GM12878 (cell line): ENCODE measurements around the gene GPRC5B.

Experiments used
- ATF3 ChIP-seq: IDR thresholded peaks from 2 replicates; pipeline ENCODE4 v1.6.1; 2011; ENCODE audit warnings: low read depth, mild to moderate bottlenecking, low read length, moderate library complexity, borderline replicate concordance; ENCODE audit errors: extremely low read depth
- BCLAF1 ChIP-seq: fragments of 450-650 bp; IDR thresholded peaks from 2 replicates; pipeline ENCODE4 v1.6.1; 2017; ENCODE audit warnings: antibody characterized with exemption, mild to moderate bottlenecking, moderate library complexity
- CTCF ChIP-seq, 3 experiments: IDR thresholded peaks in 2 of 3; conservative IDR thresholded peaks in 1 of 3; 2 replicates each; pipeline ENCODE4 v1.5.1; 2011; ENCODE audit warnings: low read depth in 3 of 3, low read length in 3 of 3, mild to moderate bottlenecking in 3 of 3, control low read depth in 2 of 3, moderate library complexity in 2 of 3, inconsistent platforms in 1 of 3, mixed read lengths in 1 of 3; ENCODE audit not compliant: control insufficient read depth in 2 of 3, insufficient read depth in 1 of 3; ENCODE audit errors: extremely low read depth in 1 of 3
- EP300 ChIP-seq, 2 experiments: fragments of 150-350 bp in 1 of 2; IDR thresholded peaks; 2 replicates each; pipeline ENCODE4 v1.6.1; 2011 to 2012; ENCODE audit warnings: low read depth in 2 of 2, low read length in 2 of 2, borderline replicate concordance in 1 of 2, improper control_type of control experiment in 1 of 2, inconsistent platforms in 1 of 2; ENCODE audit not compliant: control insufficient read depth in 1 of 2
- HDAC6 ChIP-seq: fragments of 200-600 bp; sonication (generic); IDR thresholded peaks from one replicate; pipeline ENCODE4 v1.8.0; 2017; ENCODE audit warnings: antibody characterized with exemption; ENCODE audit not compliant: unreplicated experiment
- POLR2AphosphoS5 ChIP-seq: IDR thresholded peaks from 2 replicates; pipeline ENCODE4 v1.6.1; 2011; ENCODE audit warnings: mild to moderate bottlenecking, low read length, inconsistent platforms
- PRDM15 ChIP-seq: fragments of 450-650 bp; formaldehyde crosslinking; IDR thresholded peaks from 2 replicates; pipeline ENCODE4 v1.4.0; 2020; ENCODE audit warnings: mild to moderate bottlenecking, moderate library complexity
- RELA ChIP-seq: fragments of 450-650 bp; IDR thresholded peaks from 2 replicates; pipeline ENCODE4 v1.8.0; 2014; ENCODE audit warnings: borderline replicate concordance; ENCODE audit not compliant: partially characterized antibody
- SIN3A ChIP-seq: IDR thresholded peaks from 2 replicates; pipeline ENCODE4 v1.6.1; 2012; ENCODE audit warnings: low read depth, low read length, improper control_type of control experiment
- STAT1 ChIP-seq: fragments of 450-650 bp; conservative IDR thresholded peaks from 2 replicates; pipeline ENCODE4 v1.6.1; 2014; ENCODE audit warnings: antibody characterized with exemption, mild to moderate bottlenecking
- ZBTB33 ChIP-seq: fragments of 450-650 bp; IDR thresholded peaks from 2 replicates; pipeline ENCODE4 v1.6.1; 2017; ENCODE audit warnings: mild to moderate bottlenecking

GRCh38 chr16:19822533-19822932, 62.1 kb downstream of the GPRC5B start:
- TF ChIP-seq CTCF (IDR thresholded peaks at IDR 0.05 in 2 of 3, conservative IDR thresholded peaks at IDR 0.05 in 1 of 3; ENCODE audit: control insufficient read depth in 2 of 3, extremely low read depth in 1 of 3, insufficient read depth in 1 of 3, low read depth in 3 of 3, low read length in 3 of 3) (no peak), POLR2AphosphoS5 (no peak), ZBTB33 (no peak), BCLAF1 (no peak), RELA (no peak), PRDM15 (CRISPR knock-in tag) (no peak), HDAC6 (no peak), ATF3 (no peak), EP300 (IDR thresholded peaks at IDR 0.05; ENCODE audit: borderline replicate concordance in 1 of 2, control insufficient read depth in 1 of 2, low read depth in 2 of 2, low read length in 2 of 2) (no peak), STAT1 (no peak), SIN3A (no peak)
